Right lobe of liver (tissue), 6 donors: ENCODE data around the gene SMCO1. TPM values are rescaled to one million over a fixed set of nuclear protein-coding genes. Genes with fewer than 3 reads are reported as not detected.

ENCODE experiments used
- ATAC-seq, 4 donors: fragments of 200-7000 bp; cut with Tn5 transposase; one replicate each; pipeline ENCODE4 v1.9.1; 2020; ENCODE audit warnings: mild to moderate bottlenecking in 4 of 4, moderate library complexity in 4 of 4
- DNase-seq, 3 donors: peaks; one replicate each; pipeline ENCODE4 v3.0.0-alpha.2; 2020
- H3K27ac ChIP-seq, 3 donors: fragments of 200-600 bp; one replicate each; pipeline ENCODE4 v1.8.0; 2022
- H3K27me3 ChIP-seq, 2 donors: fragments of 200-600 bp; one replicate each; pipeline ENCODE4 v1.8.0; 2022
- H3K36me3 ChIP-seq, 4 donors: fragments of 200-600 bp; sonication (generic) in 1 of 4; one replicate each; pipeline versions ENCODE4 v1.5.1 to v1.8.0; 2017 to 2022; ENCODE audit warnings: control low read depth in 1 of 4
- H3K4me1 ChIP-seq, 4 donors: fragments of 200-600 bp; sonication (generic) in 1 of 4; one replicate each; pipeline versions ENCODE4 v1.5.1 to v1.8.0; 2017 to 2022; ENCODE audit warnings: control low read depth in 1 of 4
- H3K4me3 ChIP-seq, 3 donors: fragments of 200-600 bp; one replicate each; pipeline ENCODE4 v1.8.0; 2022
- H3K9me3 ChIP-seq, 4 donors: fragments of 200-600 bp; sonication (generic) in 1 of 4; one replicate each; pipeline versions ENCODE4 v1.5.1 to v1.8.0; 2017 to 2022; ENCODE audit warnings: control low read depth in 1 of 4
- CTCF ChIP-seq, 4 donors: fragments of 200-600 bp in 3 of 4; fragments of 450-650 bp in 1 of 4; IDR thresholded peaks; one replicate each; pipeline versions ENCODE4 v1.5.1 to v1.8.0; 2016 to 2022; ENCODE audit warnings: antibody characterized with exemption in 4 of 4, mild to moderate bottlenecking in 2 of 4
- POLR2A ChIP-seq: fragments of 450-650 bp; IDR thresholded peaks from one replicate; pipeline ENCODE4 v1.6.1; 2017; ENCODE audit warnings: antibody characterized with exemption, mild to moderate bottlenecking
- WGBS: methylation state at CpG from one replicate; pipeline ENCODE4 v1.1.6; 2018; ENCODE audit warnings: low coverage, low lambda C conversion rate; ENCODE audit not compliant: insufficient coverage; ENCODE audit errors: missing lambda C conversion rate; 5-methylcytosine and 5-hydroxymethylcytosine counted together
- intact Hi-C, 2 donors: fragments of 100-400 bp; cut with DNase I; formaldehyde crosslinking; loops; one replicate each; pipeline versions ENCODE4 v1.11.2 to v1.14.1; 2022
- total RNA-seq, 6 experiments: library from RNA; depleted of rRNA in 2 of 6; stranded (reverse); fragments of >200 nt in 2 of 6; fragmentation: NEBNext Ultra II Directional in 3 of 6; extraction: Animal tissue kit (Norgen Biotek cat#: 25700) in 3 of 6; gene quantifications; one replicate each; pipeline versions ENCODE4 v1.1.0 to v1.2.4, GENCODE V29; 2016 to 2023
- donor health status: DM: no; HTN: yes; CAD: no.
- donor health status: DM: no; HTN: no; CAD: no.
- donor health status: DM: no; HTN: no; CAD: no.
- donor health status: DM: no; HTN: yes; CAD: no.
- donor health status: DM: no; HTN: yes; CAD: no.

SMCO1 gene
- total RNA-seq, 6 experiments from 2014 or later: not detected

- intact Hi-C loops: no loop called here
- ATAC-seq: no peak
Observed at GRCh38 chr3:196499061-196499460, 16.1 kb downstream of the SMCO1 start.

GRCh38 chr3:196498297-196498696, 16.8 kb downstream of the SMCO1 start:
- H3K4me1 ChIP-seq: peaks cover 0 to 8% (median 2%) of the 10 kb centered on the region in 4 donors
- no peaks in the 10 kb centered on the region for H3K36me3 ChIP-seq
- TF ChIP-seq POLR2A (no peak), CTCF (IDR thresholded peaks at IDR 0.05) (no peak)
- H3K27me3 ChIP-seq: no peaks in the 10 kb centered on the region
- ATAC-seq: no peak
- 82% methylated on average over 8 of the region's 8 CpGs for WGBS
- intact Hi-C loops: no loop called here
- H3K9me3 ChIP-seq: no peaks in the 10 kb centered on the region
- H3K27ac ChIP-seq: no peak overlapping the region
- no peak overlapping the region for H3K4me3 ChIP-seq
- no peak for DNase-seq

More at GRCh38 chr3:196499061-196499460, 16.1 kb downstream of the SMCO1 start:
- H3K27me3 ChIP-seq: no peaks in the 10 kb centered on the region
- DNase-seq: no peak
- H3K27ac ChIP-seq: no peak overlapping the region
- TF ChIP-seq CTCF (IDR thresholded peaks at IDR 0.05): no peak
- no peak for TF ChIP-seq POLR2A
- no peaks in the 10 kb centered on the region for H3K36me3 ChIP-seq
- WGBS: 85% methylated on average over 2 of the region's 5 CpGs
- H3K4me1 ChIP-seq: peaks cover 0 to 10% (median 2%) of the 10 kb centered on the region in 4 donors
- H3K4me3 ChIP-seq: no peak overlapping the region
- no peaks in the 10 kb centered on the region for H3K9me3 ChIP-seq

- WGBS: 68% methylated on average over 4 of the region's 4 CpGs
Observed at GRCh38 chr3:196496183-196496582, 19.0 kb downstream of the SMCO1 start.

GRCh38 chr3:196493292-196493691, 21.9 kb downstream of the SMCO1 start:
- TF ChIP-seq CTCF (IDR thresholded peaks at IDR 0.05) (no peak), POLR2A (no peak)
- DNase-seq: no peak
- Histone ChIP-seq H3K4me1 (peaks cover 0 to 21% (median 7%) of the 10 kb centered on the region in 4 donors), H3K27me3 (no peaks in the 10 kb centered on the region), H3K4me3 (no peak overlapping the region), H3K27ac (no peak overlapping the region), H3K36me3 (no peaks in the 10 kb centered on the region), H3K9me3 (no peaks in the 10 kb centered on the region)
- WGBS: 97% methylated on average over 6 of the region's 7 CpGs
- intact Hi-C loops: no loop called here
- ATAC-seq: no peak

More at GRCh38 chr3:196496183-196496582, 19.0 kb downstream of the SMCO1 start:
- intact Hi-C loops: no loop called here
- ATAC-seq (no peak), DNase-seq (no peak)
- Histone ChIP-seq H3K9me3 (no peaks in the 10 kb centered on the region), H3K36me3 (no peaks in the 10 kb centered on the region), H3K4me3 (no peak overlapping the region), H3K4me1 (peaks cover 0 to 8% (median 2%) of the 10 kb centered on the region in 4 donors), H3K27me3 (no peaks in the 10 kb centered on the region), H3K27ac (no peak overlapping the region)
- TF ChIP-seq POLR2A (no peak), CTCF (IDR thresholded peaks at IDR 0.05) (no peak)

- Histone ChIP-seq H3K9me3 (no peaks in the 10 kb centered on the region), H3K4me3 (no peak overlapping the region), H3K27ac (no peak overlapping the region), H3K27me3 (no peaks in the 10 kb centered on the region), H3K36me3 (peaks cover 0 to 3% (median 0%) of the 10 kb centered on the region in 4 donors), H3K4me1 (peaks cover 0 to 21% (median 5%) of the 10 kb centered on the region in 4 donors)
- intact Hi-C loops: no loop called here
- no peak for ATAC-seq
- 100% methylated on average over 1 of the region's 2 CpGs for WGBS
- DNase-seq: no peak
- TF ChIP-seq CTCF (IDR thresholded peaks at IDR 0.05) (no peak), POLR2A (no peak)
Observed at GRCh38 chr3:196492080-196492479, 23.1 kb downstream of the SMCO1 start.
